Upper lobe of left lung (tissue), 4 donors: ENCODE results near the gene SDK2.

ENCODE experiments used
- EP300 ChIP-seq, 4 donors: sonication (generic); formaldehyde crosslinking; IDR thresholded peaks; one replicate each; pipeline ENCODE4 v1.5.1; 2017; ENCODE audit warnings: antibody characterized with exemption in 4 of 4, control low read depth in 2 of 4
- POLR2AphosphoS5 ChIP-seq, 2 donors: sonication (generic); formaldehyde crosslinking; IDR thresholded peaks; one replicate each; pipeline ENCODE4 v1.5.1; 2017; ENCODE audit warnings: antibody characterized with exemption in 2 of 2

DNA sequence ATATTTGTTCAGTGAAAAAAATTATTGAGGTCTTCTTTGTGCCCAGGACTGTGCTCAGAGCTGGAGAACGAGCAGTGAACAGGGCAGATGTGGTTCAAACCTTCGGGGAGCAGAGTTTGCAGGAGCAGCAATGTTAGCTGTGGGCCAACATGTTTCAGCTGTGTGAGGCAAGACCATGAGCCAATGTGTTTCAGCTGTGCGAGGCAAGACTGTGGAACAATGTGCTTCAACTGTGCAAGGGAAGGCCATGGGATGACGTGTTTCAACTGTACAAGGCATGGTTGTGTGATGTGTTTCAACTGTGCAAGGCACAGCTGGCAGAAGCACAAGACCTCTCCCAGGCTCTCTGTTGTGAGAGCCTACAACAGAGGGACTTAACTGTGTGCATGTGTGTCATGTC is 35.2 kb upstream of the SDK2 start:
- TF ChIP-seq POLR2AphosphoS5 (IDR thresholded peaks at IDR 0.05), result no peak
- no peak for TF ChIP-seq EP300 (IDR thresholded peaks at IDR 0.05)
